Body of pancreas (tissue), 4 donors: ENCODE results near the gene SLC4A1. TPM values are rescaled to one million over a fixed set of nuclear protein-coding genes. Genes with fewer than 3 reads are reported as not detected.

Experiments used
- ATAC-seq: fragments of 150-250 bp; one replicate; pipeline ENCODE4 v1.9.1; 2016
- DNase-seq, 4 donors: peaks; one replicate each; pipeline ENCODE4 v3.0.0-alpha.2; 2019
- H3K27ac ChIP-seq, 4 donors: fragments of 200-600 bp; sonication (generic); 1 replicate in 3 of 4; 2 replicates in 1 of 4; pipeline versions ENCODE4 v1.5.1 to v1.6.1; 2016 to 2019; ENCODE audit warnings: mild to moderate bottlenecking in 1 of 4, mixed read lengths in 1 of 4, moderate library complexity in 1 of 4
- H3K27me3 ChIP-seq, 2 donors: fragments of 200-600 bp; sonication (generic); one replicate each; pipeline ENCODE4 v1.6.0; 2016; ENCODE audit warnings: mild to moderate bottlenecking in 1 of 2
- H3K36me3 ChIP-seq, 2 donors: fragments of 200-600 bp; sonication (generic); replicated peaks in 1 of 2; 2 replicates each; pipeline ENCODE4 v1.5.1; 2016; ENCODE audit warnings: low read depth in 2 of 2; ENCODE audit not compliant: insufficient read depth in 1 of 2
- H3K4me1 ChIP-seq: fragments of 200-600 bp; sonication (generic); one replicate; pipeline ENCODE4 v1.6.0; 2016
- H3K4me3 ChIP-seq, 2 donors: fragments of 200-600 bp; sonication (generic); 1 replicate in 1 of 2; 2 replicates in 1 of 2; pipeline ENCODE4 v1.5.1; 2016 to 2019
- H3K9me3 ChIP-seq, 3 donors: fragments of 200-600 bp; sonication (generic); 1 replicate in 2 of 3; 2 replicates in 1 of 3; pipeline ENCODE4 v1.5.1; 2016
- POLR2A ChIP-seq, 3 donors: fragments of 450-650 bp; IDR thresholded peaks; one replicate each; pipeline ENCODE4 v1.6.1; 2016; ENCODE audit warnings: antibody characterized with exemption in 3 of 3, mild to moderate bottlenecking in 2 of 3
- WGBS, 2 donors: methylation state at CpG; one replicate each; pipeline ENCODE4 v1.1.5; 2017; 5-methylcytosine and 5-hydroxymethylcytosine counted together
- intact Hi-C: fragments of 100-400 bp; cut with DNase I; formaldehyde crosslinking; loops from one replicate; pipeline ENCODE4 v1.15.1; 2023
- total RNA-seq, 2 donors: library from RNA; depleted of rRNA; stranded (reverse); fragments of >200 nt; gene quantifications; one replicate each; pipeline ENCODE4 v1.1.0, GENCODE V29; 2016
- TF ChIP-seq, protein P1 (sequence below), 7 experiments: fragments of 450-650 bp in 4 of 7; fragments of 200-600 bp in 3 of 7; sonication (generic) in 3 of 7; IDR thresholded peaks; one replicate each; pipeline ENCODE4 v1.5.1; 2016 to 2019; ENCODE audit warnings: antibody characterized with exemption in 7 of 7

Gene SLC4A1
- total RNA-seq, 2 donors from 2014 or later: not detected

DNA sequence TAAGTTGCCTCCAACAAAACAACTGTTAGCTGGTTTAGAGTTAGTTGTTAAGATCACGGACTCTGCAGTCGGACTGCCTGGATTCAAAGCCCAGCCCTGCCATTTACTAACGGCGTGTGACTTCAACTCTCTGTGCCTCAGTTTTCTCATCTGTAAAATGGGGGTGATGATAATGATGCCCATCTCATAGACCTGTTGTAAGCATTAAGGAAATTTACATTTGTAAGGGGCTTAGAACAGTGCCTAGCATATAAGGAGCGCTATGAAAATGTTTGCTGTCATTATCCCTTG is 825 bp downstream of the SLC4A1 start:
- H3K27me3 ChIP-seq: no peaks in the 10 kb centered on the region
- DNase-seq (no peak), ATAC-seq (no peak)
- H3K4me3 ChIP-seq: no peak overlapping the region
- no peak overlapping the region for H3K27ac ChIP-seq
- WGBS, 2 donors: 90 to 94% methylated on average over 5 of the region's 5 CpGs
- TF ChIP-seq, protein P1, sequence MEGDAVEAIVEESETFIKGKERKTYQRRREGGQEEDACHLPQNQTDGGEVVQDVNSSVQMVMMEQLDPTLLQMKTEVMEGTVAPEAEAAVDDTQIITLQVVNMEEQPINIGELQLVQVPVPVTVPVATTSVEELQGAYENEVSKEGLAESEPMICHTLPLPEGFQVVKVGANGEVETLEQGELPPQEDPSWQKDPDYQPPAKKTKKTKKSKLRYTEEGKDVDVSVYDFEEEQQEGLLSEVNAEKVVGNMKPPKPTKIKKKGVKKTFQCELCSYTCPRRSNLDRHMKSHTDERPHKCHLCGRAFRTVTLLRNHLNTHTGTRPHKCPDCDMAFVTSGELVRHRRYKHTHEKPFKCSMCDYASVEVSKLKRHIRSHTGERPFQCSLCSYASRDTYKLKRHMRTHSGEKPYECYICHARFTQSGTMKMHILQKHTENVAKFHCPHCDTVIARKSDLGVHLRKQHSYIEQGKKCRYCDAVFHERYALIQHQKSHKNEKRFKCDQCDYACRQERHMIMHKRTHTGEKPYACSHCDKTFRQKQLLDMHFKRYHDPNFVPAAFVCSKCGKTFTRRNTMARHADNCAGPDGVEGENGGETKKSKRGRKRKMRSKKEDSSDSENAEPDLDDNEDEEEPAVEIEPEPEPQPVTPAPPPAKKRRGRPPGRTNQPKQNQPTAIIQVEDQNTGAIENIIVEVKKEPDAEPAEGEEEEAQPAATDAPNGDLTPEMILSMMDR (IDR thresholded peaks at IDR 0.05): no peak
- no peak for TF ChIP-seq POLR2A (IDR thresholded peaks at IDR 0.05)
- intact Hi-C loops: no loop called here
- H3K4me1 ChIP-seq: peaks cover 4% of the 10 kb centered on the region
- no peaks in the 10 kb centered on the region for H3K9me3 ChIP-seq
- H3K36me3 ChIP-seq: no peaks in the 10 kb centered on the region

DNA sequence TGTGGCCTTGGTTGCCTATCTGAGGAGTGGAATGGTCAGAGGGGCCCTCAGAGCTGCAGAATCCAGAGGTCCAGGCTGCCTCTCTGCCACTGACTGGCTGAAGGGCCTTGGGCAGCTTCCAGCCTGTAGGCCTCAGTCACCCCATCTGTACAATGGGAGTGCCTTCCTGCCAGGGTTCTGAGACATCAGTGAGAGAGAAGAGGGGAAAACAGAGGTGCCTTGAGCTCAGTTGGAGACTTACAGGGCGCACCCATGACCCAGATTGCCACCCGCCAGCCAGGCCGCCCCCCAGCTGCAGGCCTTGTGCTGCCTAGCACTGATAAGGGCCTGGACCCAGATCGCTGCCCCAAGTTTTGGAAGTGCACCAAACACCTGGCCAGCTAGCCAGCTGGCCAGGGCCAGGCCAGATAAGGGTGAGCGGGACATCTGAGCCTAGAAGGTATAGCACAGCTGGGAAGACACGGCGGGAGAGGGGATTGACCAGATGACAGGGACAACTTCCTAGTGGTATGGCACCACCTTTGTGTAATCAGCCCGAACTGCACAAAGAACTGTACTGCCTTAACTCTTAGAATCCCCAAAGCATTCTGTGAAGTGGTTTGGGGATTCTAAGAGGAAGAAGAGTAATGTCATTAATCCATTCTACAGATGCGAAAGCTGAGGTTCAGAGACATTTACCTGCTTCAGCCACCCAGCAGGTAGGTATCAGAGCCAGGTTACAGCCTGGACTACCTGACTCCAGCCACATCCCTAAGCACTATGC is 1.4 kb downstream of the SLC4A1 start:
- no peaks in the 10 kb centered on the region for H3K27me3 ChIP-seq
- WGBS, 2 donors: 37 to 49% methylated on average over 6 to 8 of the region's 9 CpGs
- no peak overlapping the region for H3K4me3 ChIP-seq
- H3K9me3 ChIP-seq: no peaks in the 10 kb centered on the region
- no peaks in the 10 kb centered on the region for H3K36me3 ChIP-seq
- peak in 2 of 4 donors; percentile 8 to 24 for DNase-seq
- H3K4me1 ChIP-seq: peaks cover 4% of the 10 kb centered on the region
- ATAC-seq: peak; percentile 34
- H3K27ac ChIP-seq: no peak overlapping the region
- no peak for TF ChIP-seq POLR2A (IDR thresholded peaks at IDR 0.05)
- TF ChIP-seq, protein P1 (IDR thresholded peaks at IDR 0.05): peak in 2 of 7 experiments; percentile 15 to 18
- intact Hi-C loops: no loop called here

- H3K36me3 ChIP-seq: no peaks in the 10 kb centered on the region
- no peak for DNase-seq
- no peaks in the 10 kb centered on the region for H3K9me3 ChIP-seq
- no peaks in the 10 kb centered on the region for H3K27me3 ChIP-seq
- ATAC-seq: no peak
- WGBS, 2 donors: 84 to 86% methylated on average over 7 of the region's 7 CpGs
- no peak for TF ChIP-seq POLR2A (IDR thresholded peaks at IDR 0.05)
- TF ChIP-seq, protein P1 (IDR thresholded peaks at IDR 0.05): no peak
- H3K4me1 ChIP-seq: peaks cover 4% of the 10 kb centered on the region
- H3K27ac ChIP-seq: no peak overlapping the region
- intact Hi-C loops: no loop called here
- H3K4me3 ChIP-seq: no peak overlapping the region
Observed at GRCh38 chr17:44263345-44263902, 4.5 kb downstream of the SLC4A1 start.

GRCh38 chr17:44262654-44263225 is 5.2 kb downstream of the SLC4A1 start:
- Histone ChIP-seq H3K4me3 (no peak overlapping the region), H3K27me3 (no peaks in the 10 kb centered on the region), H3K4me1 (peaks cover 4% of the 10 kb centered on the region), H3K36me3 (no peaks in the 10 kb centered on the region), H3K27ac (no peak overlapping the region), H3K9me3 (no peaks in the 10 kb centered on the region)
- TF ChIP-seq POLR2A (IDR thresholded peaks at IDR 0.05): no peak
- TF ChIP-seq, protein P1 (IDR thresholded peaks at IDR 0.05): no peak
- intact Hi-C loops: no loop called here
- ATAC-seq (no peak), DNase-seq (no peak)
- 56% methylated on average over 7 to 11 of the region's 11 CpGs for WGBS, 2 donors
